UCSD-AML1 (cell line): ENCODE results near the gene C16orf95.
"Not testable (repeated sequence)": the region's sequence is repeated elsewhere in the genome, so short reads cannot be mapped to it uniquely, and the experiment has no call there.

Experiments
- DNase-seq: peaks from one replicate; lab custom pipeline; 2025; ENCODE audit not compliant: unreplicated experiment; lab: John Stamatoyannopoulos, UW

Gene C16orf95

GRCh38 chr16:87316923-87317749, at the start of gene C16orf95:
Gene C16orf95, minus strand, starts transcription at chr16:87317392. Its CDS starts 150 bp downstream, at chr16:87317242.
- peak; percentile 93 for DNase-seq

GRCh38 chr16:87366930-87367329, 49.7 kb upstream of the C16orf95 start:
- no peak for DNase-seq

DNA sequence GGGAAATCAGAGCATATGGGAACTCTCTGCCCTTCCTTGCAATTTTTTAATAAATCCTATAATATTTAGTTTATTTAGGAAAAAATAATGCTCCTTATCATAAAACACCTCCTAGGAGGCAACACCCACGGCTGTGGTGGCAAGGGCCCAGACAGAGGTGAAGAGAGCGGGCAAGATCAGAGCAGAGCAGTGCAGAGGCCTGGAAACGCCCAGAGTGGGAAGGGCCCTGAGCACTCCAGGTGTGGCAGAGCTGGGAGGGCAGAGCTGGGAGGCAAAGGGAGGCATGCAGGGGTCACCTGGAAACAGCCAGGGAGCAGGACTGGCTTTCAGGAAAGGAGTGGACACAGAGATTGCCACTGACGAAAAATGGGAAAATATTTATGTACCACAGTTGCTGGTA, 49.1 kb upstream of the C16orf95 start:
- DNase-seq, result no peak

GRCh38 chr16:87365021-87365713, 48.0 kb upstream of the C16orf95 start:
- no peak for DNase-seq

- no peak for DNase-seq
Measured at GRCh38 chr16:87363771-87364455, 46.7 kb upstream of the C16orf95 start.

DNA sequence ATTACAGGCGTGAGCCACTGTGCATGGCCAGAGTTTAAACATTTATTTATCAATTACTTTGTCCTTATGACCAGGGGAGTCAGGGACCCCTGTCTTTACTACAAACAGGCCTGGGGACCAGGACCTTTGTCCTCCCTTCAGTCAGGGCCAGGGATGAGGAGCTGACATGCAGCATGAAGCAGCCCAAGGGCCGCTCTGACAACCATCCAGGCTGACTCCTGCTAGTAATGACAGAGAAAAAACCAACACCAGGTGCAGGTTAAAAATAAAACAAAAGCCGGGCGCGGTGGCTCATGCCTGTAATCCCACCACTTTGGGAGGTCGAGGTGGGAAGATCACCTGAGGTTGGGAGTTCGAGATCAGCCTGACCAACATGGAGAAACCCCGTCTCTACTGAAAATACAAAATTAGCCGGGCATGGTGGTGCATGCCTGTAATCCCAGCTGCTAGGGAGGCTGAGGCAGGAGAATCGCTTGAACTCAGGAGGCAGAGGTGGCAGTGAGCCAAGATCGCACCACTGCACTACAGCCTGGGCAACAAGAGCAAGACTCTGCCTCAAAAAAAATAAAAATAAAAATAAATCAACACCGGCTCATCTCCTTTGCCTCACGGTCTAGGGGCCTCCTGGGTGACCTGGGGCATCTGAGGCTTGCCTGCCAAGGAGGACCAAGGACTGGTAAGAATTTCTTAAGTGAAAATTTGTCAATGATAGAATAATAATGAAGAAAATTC, 45.8 kb upstream of the C16orf95 start:
- DNase-seq, result not testable (repeated sequence)

DNA sequence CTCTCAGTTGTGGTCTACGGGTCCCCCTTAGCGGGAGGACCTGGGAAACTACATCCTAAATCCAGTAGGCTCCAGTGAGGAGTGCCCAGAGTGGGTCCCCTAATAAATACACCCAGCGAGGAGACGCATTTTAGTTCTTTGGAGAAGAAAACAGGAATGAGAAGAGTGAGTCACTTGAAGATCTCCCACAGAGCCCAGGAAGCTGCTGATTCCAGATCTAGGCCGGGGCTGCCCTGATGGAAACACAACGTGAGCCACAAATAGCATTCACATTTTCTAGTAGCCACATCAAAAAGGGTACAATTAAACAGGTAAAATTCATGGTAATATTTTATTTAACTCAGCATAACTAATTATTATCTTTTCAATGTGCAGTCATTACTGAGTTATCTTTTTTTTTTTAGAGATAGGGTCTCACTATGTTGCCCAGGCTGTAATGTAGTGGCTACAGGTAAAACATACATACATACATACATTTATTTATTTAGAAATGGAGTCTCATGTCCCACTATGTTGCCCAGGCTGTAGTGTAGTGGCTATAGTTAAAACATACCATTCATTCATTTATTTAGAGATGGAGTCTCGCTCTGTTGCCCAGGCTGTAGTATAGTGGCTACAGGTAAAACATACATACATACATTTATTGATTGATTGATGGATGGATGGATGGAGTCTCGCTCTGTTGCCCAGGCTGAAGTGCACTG, 44.9 kb upstream of the C16orf95 start:
- DNase-seq, result no peak

- DNase-seq, result no peak
Measured at GRCh38 chr16:87360862-87361610, 43.8 kb upstream of the C16orf95 start.

DNA sequence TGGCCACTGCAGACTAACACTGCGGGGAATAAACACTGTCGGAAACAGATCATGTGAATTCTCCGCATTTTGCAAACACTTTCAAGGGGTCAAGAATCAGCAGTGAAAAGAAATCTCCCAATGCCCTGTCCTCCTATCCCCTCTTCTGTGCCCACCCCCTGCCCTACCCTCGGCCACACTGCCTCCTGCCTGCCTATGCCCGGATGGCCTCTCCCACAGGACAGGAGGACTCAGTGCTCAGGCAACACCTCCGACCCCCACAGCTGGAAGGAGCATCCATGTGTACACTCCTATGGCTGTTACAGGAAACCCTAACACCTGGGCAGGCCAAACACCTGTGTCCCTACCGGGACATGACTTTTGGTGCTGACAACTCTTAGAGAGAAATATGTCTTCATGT, 41.9 kb upstream of the C16orf95 start:
- no peak for DNase-seq

GRCh38 chr16:87358696-87359095, 41.5 kb upstream of the C16orf95 start:
- no peak for DNase-seq

GRCh38 chr16:87358250-87358649, 41.1 kb upstream of the C16orf95 start:
- DNase-seq, result no peak

GRCh38 chr16:87356491-87356853, 39.3 kb upstream of the C16orf95 start:
- DNase-seq, result no peak

DNA sequence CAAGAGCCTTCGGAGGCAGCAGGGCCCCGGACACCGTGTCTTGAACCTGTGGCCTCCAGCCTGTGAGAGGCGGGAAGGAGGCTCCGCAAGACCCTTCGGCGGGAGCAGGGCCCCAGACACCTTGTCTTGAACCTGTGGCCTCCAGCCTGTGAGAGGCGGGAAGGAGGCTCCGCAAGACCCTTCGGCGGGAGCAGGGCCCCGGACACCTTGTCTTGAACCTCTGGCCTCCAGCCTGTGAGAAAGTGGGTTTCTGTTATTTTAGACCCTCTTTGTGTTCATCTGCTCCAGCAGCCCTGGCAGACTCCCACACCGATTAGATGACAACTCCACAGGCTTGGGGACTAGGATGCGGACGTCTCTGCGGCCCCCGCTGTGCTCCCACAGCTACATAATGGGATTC, 36.4 kb upstream of the C16orf95 start:
- DNase-seq, result no peak

DNA sequence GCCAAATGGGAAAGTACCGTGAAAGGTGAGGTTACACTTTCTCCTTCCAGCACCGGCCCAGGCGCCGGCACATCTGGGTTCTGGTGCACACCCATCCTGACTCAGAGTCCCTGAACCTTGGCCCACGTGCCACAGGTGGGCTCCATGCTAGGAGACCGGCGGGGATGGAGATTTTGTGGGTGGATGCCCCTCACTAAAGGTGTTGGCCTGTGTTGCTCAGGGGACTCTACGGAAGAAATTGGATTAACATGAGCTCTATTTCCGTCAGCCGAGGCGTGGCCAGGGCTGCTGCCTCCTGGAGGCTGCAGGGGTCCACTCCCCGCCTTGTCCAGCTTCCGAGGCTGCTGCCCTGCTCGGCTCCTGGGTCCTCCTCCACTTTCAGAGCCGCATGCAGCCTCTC, 35.6 kb upstream of the C16orf95 start:
- no peak for DNase-seq

- DNase-seq, result no peak
Measured at GRCh38 chr16:87351320-87351698, 34.1 kb upstream of the C16orf95 start.

GRCh38 chr16:87350681-87351319, 33.6 kb upstream of the C16orf95 start:
- no peak for DNase-seq

GRCh38 chr16:87350031-87350430, 32.8 kb upstream of the C16orf95 start:
- no peak for DNase-seq

GRCh38 chr16:87348616-87349157, 31.5 kb upstream of the C16orf95 start:
- DNase-seq, result no peak

DNA sequence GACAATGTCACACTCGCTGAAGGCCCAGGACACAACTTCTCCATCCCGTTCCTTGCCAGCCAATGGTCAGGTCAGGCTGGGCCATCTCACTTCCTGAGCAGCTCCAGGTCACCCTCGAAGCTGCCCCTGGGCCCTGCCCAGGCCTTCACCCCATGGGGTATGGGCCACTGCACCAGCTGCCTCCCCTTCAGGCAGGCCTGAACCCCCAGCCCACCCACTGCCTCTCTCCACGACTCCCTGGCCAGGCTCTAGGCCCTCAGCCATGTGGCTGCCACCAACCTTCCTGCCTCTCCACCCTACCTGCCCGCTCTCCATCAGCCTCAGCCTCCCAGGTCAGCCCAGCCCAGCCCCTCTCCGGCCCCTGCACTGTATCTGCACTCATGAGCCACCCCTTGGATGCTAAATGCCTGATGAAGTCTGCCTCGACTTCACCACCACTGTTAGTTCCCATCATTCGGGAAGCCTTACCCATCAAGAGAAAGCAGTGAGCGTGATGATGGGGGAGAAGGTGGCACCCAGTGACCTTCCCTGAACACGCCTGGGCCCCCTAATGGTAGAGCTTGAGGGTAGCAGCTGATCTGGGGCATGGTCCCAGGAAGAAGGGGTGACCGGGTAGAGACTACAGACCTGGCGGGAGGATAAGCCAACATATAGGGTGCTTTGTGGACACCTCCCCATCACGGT, 30.9 kb upstream of the C16orf95 start:
- no peak for DNase-seq
